Endothelial cell of umbilical vein (primary cell): ENCODE measurements around the gene FAM120B. TPM values are rescaled to one million over a fixed set of nuclear protein-coding genes. Genes with fewer than 3 reads are reported as not detected.

ENCODE experiments used
- BruUV-seq: library from RNA; stranded (reverse); fragments of 400-500 nt; replicated peaks from 2 replicates; lab custom pipeline; 2021; lab: Mats Ljungman, UMichigan
- CTCF ChIA-PET: fragments of 300-600, 350-600 bp; sonication (Branson Sonifier 250); formaldehyde crosslinking; loops from one replicate; lab custom pipeline; 2021; ENCODE audit warnings: antibody characterized with exemption, inconsistent platforms; lab: Charles Lee
- POLR2A ChIA-PET: fragments of 300-600, 350-600 bp; sonication (Branson Sonifier 250); formaldehyde crosslinking; loops from one replicate; lab custom pipeline; 2021; ENCODE audit warnings: antibody characterized with exemption, inconsistent platforms; lab: Charles Lee
- DNase-seq: peaks from one replicate; pipeline ENCODE4 v3.0.0-alpha.2; 2011; ENCODE audit warnings: low read depth, low spot score
- FAIRE-seq: peaks from 2 replicates; lab custom pipeline; 2011; peaks lifted over from hg19 to GRCh38; lab: Jason Lieb, UNC
- H2AFZ ChIP-seq: 2 replicates; pipeline ENCODE4 v1.6.0; 2012; ENCODE audit warnings: low read depth, low read length, control low read depth, inconsistent platforms
- H3K27ac ChIP-seq: 2 replicates; pipeline ENCODE4 v1.5.1; 2011; ENCODE audit warnings: low read depth, mild to moderate bottlenecking, control low read depth, low read length, moderate library complexity; ENCODE audit not compliant: insufficient read depth
- H3K27me3 ChIP-seq, 2 experiments: 2 replicates each; pipeline versions ENCODE4 v1.6.0 to v1.6.1; 2011; ENCODE audit warnings: low read length in 2 of 2, mixed read lengths in 1 of 2; ENCODE audit not compliant: control insufficient read depth in 2 of 2, insufficient read depth in 2 of 2
- H3K36me3 ChIP-seq, 2 experiments: 2 replicates in 1 of 2; 3 replicates in 1 of 2; pipeline ENCODE4 v1.5.1; 2011; ENCODE audit warnings: low read length in 2 of 2, mild to moderate bottlenecking in 1 of 2, moderate library complexity in 1 of 2; ENCODE audit not compliant: control insufficient read depth in 2 of 2, insufficient read depth in 2 of 2; ENCODE audit errors: extremely low read depth in 1 of 2
- H3K4me1 ChIP-seq: 3 replicates; pipeline ENCODE4 v1.5.1; 2011; ENCODE audit warnings: mild to moderate bottlenecking, low read length; ENCODE audit not compliant: control insufficient read depth, insufficient read depth; ENCODE audit errors: extremely low read depth
- H3K4me2 ChIP-seq: 2 replicates; pipeline ENCODE4 v1.6.1; 2011; ENCODE audit warnings: low read length, control low read depth, mixed read lengths; ENCODE audit not compliant: insufficient read depth
- H3K4me3 ChIP-seq, 3 experiments: fragments of 200-600 bp in 1 of 3; sonication (generic), shearing (Covaris generic) in 1 of 3; replicated peaks in 1 of 3; 2 replicates each; pipeline ENCODE4 v1.5.1; 2011 to 2016; ENCODE audit warnings: control low read depth in 3 of 3, low read length in 3 of 3, mild to moderate bottlenecking in 2 of 3, inconsistent platforms in 1 of 3, low read depth in 1 of 3, moderate library complexity in 1 of 3; ENCODE audit not compliant: insufficient read depth in 1 of 3
- H3K79me2 ChIP-seq: 2 replicates; pipeline ENCODE4 v1.6.0; 2012; ENCODE audit warnings: low read length, inconsistent platforms; ENCODE audit not compliant: control insufficient read depth, insufficient read depth
- H3K9ac ChIP-seq: replicated peaks from 2 replicates; pipeline ENCODE3; 2011; ENCODE audit warnings: low read length, control low read depth; ENCODE audit not compliant: insufficient read depth; ENCODE audit errors: extremely low read depth
- H3K9me1 ChIP-seq: replicated peaks from 3 replicates; pipeline ENCODE4 v1.6.0; 2011; ENCODE audit warnings: mild to moderate bottlenecking, low read length; ENCODE audit not compliant: control insufficient read depth, insufficient read depth; ENCODE audit errors: extremely low read depth
- H3K9me3 ChIP-seq: replicated peaks from 2 replicates; pipeline ENCODE4 v1.5.1; 2012; ENCODE audit warnings: low read length, inconsistent platforms; ENCODE audit not compliant: control insufficient read depth, insufficient read depth
- H4K20me1 ChIP-seq: replicated peaks from 2 replicates; pipeline ENCODE3; 2011; ENCODE audit warnings: mild to moderate bottlenecking, low read length; ENCODE audit not compliant: control insufficient read depth, insufficient read depth; ENCODE audit errors: extremely low read depth
- EZH2 ChIP-seq: IDR thresholded peaks from 2 replicates; pipeline ENCODE4 v1.6.1; 2012; ENCODE audit warnings: borderline replicate concordance, low read depth, mild to moderate bottlenecking, moderate library complexity, low read length, inconsistent platforms; ENCODE audit not compliant: severe bottlenecking
- FOS ChIP-seq: IDR thresholded peaks from 2 replicates; pipeline ENCODE4 v1.6.1; 2011; ENCODE audit warnings: mild to moderate bottlenecking, low read length, moderate library complexity, borderline replicate concordance; ENCODE audit not compliant: insufficient read depth
- GATA2 ChIP-seq: IDR thresholded peaks from 2 replicates; pipeline ENCODE4 v1.7.0; 2011; ENCODE audit warnings: low read depth, mild to moderate bottlenecking, moderate library complexity, mixed read lengths, low read length; ENCODE audit not compliant: insufficient read length, insufficient read depth
- JUN ChIP-seq: IDR thresholded peaks from 2 replicates; pipeline ENCODE4 v1.6.1; 2011; ENCODE audit warnings: borderline replicate concordance, low read depth; ENCODE audit not compliant: insufficient read length, insufficient read depth
- MYC ChIP-seq: IDR thresholded peaks from one replicate; pipeline ENCODE4 v1.6.1; 2011; ENCODE audit warnings: mild to moderate bottlenecking, low read depth, low read length
- POLR2A ChIP-seq: IDR thresholded peaks from 2 replicates; pipeline ENCODE4 v1.6.1; 2012; ENCODE audit warnings: low read depth, mild to moderate bottlenecking, control low read depth, low read length
- POLR2AphosphoS5 ChIP-seq: IDR thresholded peaks from 2 replicates; pipeline ENCODE4 v1.6.1; 2012; ENCODE audit warnings: low read depth, mild to moderate bottlenecking, control low read depth, low read length, moderate library complexity; ENCODE audit not compliant: insufficient read depth
- dilution Hi-C: fragments of 300-500 bp; cut with MboI; formaldehyde crosslinking; loops from one replicate; pipeline ENCODE4 v1.15.0; 2019; ENCODE audit warnings: low sequenced_read_pairs; ENCODE audit not compliant: extremely low pct_ligation_motif_present
- intact Hi-C: fragments of 100-400 bp; cut with micrococcal nuclease; formaldehyde crosslinking; loops from one replicate; pipeline ENCODE4 v1.10.0; 2022
- polyA plus RNA-seq, 4 experiments: library from polyadenylated mRNA; depleted of rRNA in 3 of 4; stranded (reverse) in 3 of 4; unstranded in 1 of 4; fragments of >200 nt; gene quantifications; 2 replicates each; pipeline versions ENCODE4 v1.2.1 to v1.2.3, GENCODE V29; 2011 to 2012; ENCODE audit warnings: missing spikeins in 1 of 4
- total RNA-seq: library from RNA; stranded (reverse); gene quantifications from 2 replicates; pipeline ENCODE4 v1.2.3, GENCODE V29; 2021
- TF ChIP-seq, protein P1 (sequence below): IDR thresholded peaks from 2 replicates; pipeline ENCODE4 v1.6.1; 2011; ENCODE audit not compliant: insufficient read depth, insufficient read length
- TF ChIP-seq, protein P2 (sequence below), 2 donors: IDR thresholded peaks; 1 replicate in 1 of 2; 2 replicates in 1 of 2; pipeline ENCODE4 v1.5.1; 2011; ENCODE audit warnings: low read length in 2 of 2, mild to moderate bottlenecking in 2 of 2, moderate library complexity in 2 of 2, control low read depth in 1 of 2, inconsistent platforms in 1 of 2, low read depth in 1 of 2; ENCODE audit not compliant: insufficient read depth in 1 of 2; ENCODE audit errors: extremely low read depth in 1 of 2

The FAM120B gene
- total and polyA plus RNA-seq, 2 donors (not counting 3 experiments of a cell fraction or from before 2014, with no cell fraction given), result 10.8 to 28.2 TPM

DNA sequence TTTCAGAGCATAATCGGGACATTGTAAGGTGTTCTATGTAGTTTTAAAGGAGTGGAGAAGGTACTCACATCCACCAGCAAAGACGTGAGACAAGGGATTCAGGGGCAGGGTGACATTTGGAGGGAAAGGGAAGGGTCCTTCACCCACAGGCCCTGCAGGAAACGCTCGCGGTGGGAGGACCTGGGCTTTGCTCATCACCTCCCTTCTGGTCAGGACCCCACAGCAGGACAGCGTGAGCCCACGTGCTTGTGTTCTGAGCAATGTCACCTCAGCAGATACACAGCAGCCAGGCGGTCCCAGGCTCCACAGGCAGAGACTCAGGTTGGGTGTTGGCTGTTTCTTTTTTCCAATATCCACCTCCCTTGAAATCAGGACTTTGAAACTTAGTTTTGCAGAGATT, 43.1 kb upstream of the FAM120B start:
- H3K4me3 ChIP-seq, result no peak overlapping the region
- H3K79me2 ChIP-seq, result no peaks in the 10 kb centered on the region
- no peaks in the 10 kb centered on the region for H3K27me3 ChIP-seq
- dilution Hi-C loops (no loop called here), intact Hi-C loops (no loop called here)
- no peak overlapping the region for H2AFZ ChIP-seq
- CTCF ChIA-PET, result no interaction called here
- H3K4me1 ChIP-seq, result no peaks in the 10 kb centered on the region
- no peaks in the 10 kb centered on the region for H3K9me1 ChIP-seq
- DNase-seq (no peak), FAIRE-seq (no peak)
- no peak overlapping the region for H3K9ac ChIP-seq
- POLR2A ChIA-PET, result no interaction called here
- no peak overlapping the region for H3K4me2 ChIP-seq
- H3K36me3 ChIP-seq, result no peaks in the 10 kb centered on the region
- no peaks in the 10 kb centered on the region for H3K9me3 ChIP-seq
- no peak for TF ChIP-seq POLR2AphosphoS5
- TF ChIP-seq EZH2, result no peak
- TF ChIP-seq, protein P1, sequence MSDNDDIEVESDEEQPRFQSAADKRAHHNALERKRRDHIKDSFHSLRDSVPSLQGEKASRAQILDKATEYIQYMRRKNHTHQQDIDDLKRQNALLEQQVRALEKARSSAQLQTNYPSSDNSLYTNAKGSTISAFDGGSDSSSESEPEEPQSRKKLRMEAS, result no peak
- TF ChIP-seq FOS, result no peak
- TF ChIP-seq POLR2A, result no peak
- TF ChIP-seq JUN, result no peak
- TF ChIP-seq, protein P2, sequence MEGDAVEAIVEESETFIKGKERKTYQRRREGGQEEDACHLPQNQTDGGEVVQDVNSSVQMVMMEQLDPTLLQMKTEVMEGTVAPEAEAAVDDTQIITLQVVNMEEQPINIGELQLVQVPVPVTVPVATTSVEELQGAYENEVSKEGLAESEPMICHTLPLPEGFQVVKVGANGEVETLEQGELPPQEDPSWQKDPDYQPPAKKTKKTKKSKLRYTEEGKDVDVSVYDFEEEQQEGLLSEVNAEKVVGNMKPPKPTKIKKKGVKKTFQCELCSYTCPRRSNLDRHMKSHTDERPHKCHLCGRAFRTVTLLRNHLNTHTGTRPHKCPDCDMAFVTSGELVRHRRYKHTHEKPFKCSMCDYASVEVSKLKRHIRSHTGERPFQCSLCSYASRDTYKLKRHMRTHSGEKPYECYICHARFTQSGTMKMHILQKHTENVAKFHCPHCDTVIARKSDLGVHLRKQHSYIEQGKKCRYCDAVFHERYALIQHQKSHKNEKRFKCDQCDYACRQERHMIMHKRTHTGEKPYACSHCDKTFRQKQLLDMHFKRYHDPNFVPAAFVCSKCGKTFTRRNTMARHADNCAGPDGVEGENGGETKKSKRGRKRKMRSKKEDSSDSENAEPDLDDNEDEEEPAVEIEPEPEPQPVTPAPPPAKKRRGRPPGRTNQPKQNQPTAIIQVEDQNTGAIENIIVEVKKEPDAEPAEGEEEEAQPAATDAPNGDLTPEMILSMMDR (IDR thresholded peaks at IDR 0.05; ENCODE audit: extremely low read depth in 1 of 2, insufficient read depth in 1 of 2, low read depth in 1 of 2, low read length in 2 of 2), result no peak
- no peak for TF ChIP-seq GATA2
- TF ChIP-seq MYC, result no peak
- BruUV-seq, result no TSS peak
- no peaks in the 10 kb centered on the region for H4K20me1 ChIP-seq
- H3K27ac ChIP-seq, result no peak overlapping the region
